ENCODE measurements around the gene KIF3B. TPM values are rescaled to one million over a fixed set of nuclear protein-coding genes. Genes with fewer than 3 reads are reported as not detected.

KIF3B gene
- polyA plus RNA-seq, 1 donor (not counting 4 experiments of a cell fraction or from before 2014, with no cell fraction given) = 20.3 TPM

DNA sequence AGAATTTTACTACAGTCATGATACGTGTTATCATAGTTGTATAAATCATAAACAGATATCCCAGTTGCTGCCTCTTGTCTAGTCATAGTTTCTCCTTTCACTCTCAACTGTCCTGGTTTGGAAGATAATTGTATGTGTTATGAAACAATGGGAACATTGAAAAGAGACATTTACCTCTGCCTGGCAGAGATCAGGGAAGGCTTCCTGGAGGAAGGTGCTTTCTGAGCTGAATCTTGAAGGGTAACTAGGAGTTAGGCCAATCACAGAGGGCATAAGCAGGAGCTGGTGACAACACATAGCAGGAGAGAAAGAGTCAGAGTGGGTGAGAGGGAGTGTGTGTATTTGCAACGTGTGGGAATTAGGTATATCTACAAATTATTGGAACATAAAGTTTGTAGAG lies 86.0 kb downstream of the KIF3B start:
- no peak for DNase-seq (ENCODE audit: low read depth, low spot score)
- H3K36me3 ChIP-seq (ENCODE audit: control insufficient read depth in 2 of 2, extremely low read depth in 1 of 2, insufficient read depth in 2 of 2, low read length in 2 of 2) = peaks cover 0 to 3% of the 10 kb centered on the region in 2 experiments
- H3K9ac ChIP-seq (ENCODE audit: control insufficient read depth, extremely low read depth, insufficient read depth, low read length) = no peak overlapping the region
- no peak for FAIRE-seq
- no peak overlapping the region for H3K27ac ChIP-seq (ENCODE audit: control insufficient read depth, insufficient read depth, low read length)
- H4K20me1 ChIP-seq (ENCODE audit: control insufficient read depth, extremely low read depth, insufficient read depth, low read length) = peaks cover 16% of the 10 kb centered on the region
- H3K4me1 ChIP-seq (ENCODE audit: control insufficient read depth, extremely low read depth, insufficient read depth, low read length) = peaks cover 5% of the 10 kb centered on the region
- H3K4me3 ChIP-seq (ENCODE audit: control insufficient read depth in 2 of 3, extremely low read depth in 1 of 3, insufficient read depth in 2 of 3, low read depth in 1 of 3, low read length in 3 of 3) = no peak overlapping the region
- H3K9me3 ChIP-seq (ENCODE audit: control insufficient read depth, low read depth, low read length) = no peaks in the 10 kb centered on the region
- H2AFZ ChIP-seq (ENCODE audit: control insufficient read depth, low read length) = no peak overlapping the region
- no peak overlapping the region for H3K4me2 ChIP-seq (ENCODE audit: control insufficient read depth, extremely low read depth, insufficient read depth, low read depth, low read length)
- dilution Hi-C loops (cut with MboI; ENCODE audit: extremely low pct_ligation_motif_present, low sequenced_read_pairs) = no loop called here
- no peaks in the 10 kb centered on the region for H3K27me3 ChIP-seq (ENCODE audit: control insufficient read depth, extremely low read depth, insufficient read depth, low read length)
- TF ChIP-seq, protein P1, sequence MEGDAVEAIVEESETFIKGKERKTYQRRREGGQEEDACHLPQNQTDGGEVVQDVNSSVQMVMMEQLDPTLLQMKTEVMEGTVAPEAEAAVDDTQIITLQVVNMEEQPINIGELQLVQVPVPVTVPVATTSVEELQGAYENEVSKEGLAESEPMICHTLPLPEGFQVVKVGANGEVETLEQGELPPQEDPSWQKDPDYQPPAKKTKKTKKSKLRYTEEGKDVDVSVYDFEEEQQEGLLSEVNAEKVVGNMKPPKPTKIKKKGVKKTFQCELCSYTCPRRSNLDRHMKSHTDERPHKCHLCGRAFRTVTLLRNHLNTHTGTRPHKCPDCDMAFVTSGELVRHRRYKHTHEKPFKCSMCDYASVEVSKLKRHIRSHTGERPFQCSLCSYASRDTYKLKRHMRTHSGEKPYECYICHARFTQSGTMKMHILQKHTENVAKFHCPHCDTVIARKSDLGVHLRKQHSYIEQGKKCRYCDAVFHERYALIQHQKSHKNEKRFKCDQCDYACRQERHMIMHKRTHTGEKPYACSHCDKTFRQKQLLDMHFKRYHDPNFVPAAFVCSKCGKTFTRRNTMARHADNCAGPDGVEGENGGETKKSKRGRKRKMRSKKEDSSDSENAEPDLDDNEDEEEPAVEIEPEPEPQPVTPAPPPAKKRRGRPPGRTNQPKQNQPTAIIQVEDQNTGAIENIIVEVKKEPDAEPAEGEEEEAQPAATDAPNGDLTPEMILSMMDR (optimal IDR thresholded peaks at IDR 0.05 in 1 of 3, IDR thresholded peaks at IDR 0.05 in 1 of 3, conservative IDR thresholded peaks at IDR 0.05 in 1 of 3; ENCODE audit: extremely low read depth in 1 of 3, insufficient read depth in 2 of 3, low read length in 3 of 3) = no peak
- no peak for TF ChIP-seq EZH2 (IDR thresholded peaks at IDR 0.05; ENCODE audit: low read length)
- peaks cover 89% of the 10 kb centered on the region for H3K79me2 ChIP-seq (ENCODE audit: control insufficient read depth, insufficient read depth, low read length)
- no peaks in the 10 kb centered on the region for H3K9me1 ChIP-seq (ENCODE audit: control insufficient read depth, extremely low read depth, insufficient read depth, low read length)

DNA sequence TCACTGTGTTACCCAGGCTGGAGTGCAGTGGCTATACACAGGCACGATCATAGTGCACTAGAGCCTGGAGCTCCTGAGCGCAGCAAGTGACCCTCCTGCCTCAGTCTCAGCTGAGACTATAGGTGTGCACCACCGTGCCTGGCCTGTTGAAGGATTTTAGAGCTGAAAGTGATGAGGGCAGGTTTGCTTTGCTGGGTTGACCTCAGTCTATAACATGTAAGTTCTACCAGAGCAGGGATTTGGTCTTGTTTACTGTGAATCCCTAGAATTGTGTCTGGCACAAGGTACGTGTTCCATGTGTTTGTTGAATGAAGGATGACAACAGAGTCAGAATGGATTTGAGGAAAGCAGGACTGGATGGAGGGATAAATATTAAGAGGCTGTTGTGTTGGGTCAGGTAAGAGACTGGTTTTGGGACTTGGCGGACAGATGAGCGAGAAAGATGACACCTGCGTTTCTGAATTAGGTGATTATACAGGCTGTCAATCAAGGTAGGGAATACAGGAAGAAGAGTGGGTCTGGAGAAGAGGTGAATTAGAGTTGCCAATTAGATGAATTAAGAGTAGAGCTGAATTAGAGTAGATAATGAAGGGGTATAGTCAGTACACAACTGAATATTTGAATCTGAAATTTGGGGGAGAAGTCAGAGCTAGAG lies 87.2 kb downstream of the KIF3B start:
- Histone ChIP-seq H3K27ac (ENCODE audit: control insufficient read depth, insufficient read depth, low read length) (no peak overlapping the region), H3K36me3 (ENCODE audit: control insufficient read depth in 2 of 2, extremely low read depth in 1 of 2, insufficient read depth in 2 of 2, low read length in 2 of 2) (peaks cover 2 to 6% of the 10 kb centered on the region in 2 experiments), H3K4me1 (ENCODE audit: control insufficient read depth, extremely low read depth, insufficient read depth, low read length) (peaks cover 5% of the 10 kb centered on the region), H3K9ac (ENCODE audit: control insufficient read depth, extremely low read depth, insufficient read depth, low read length) (no peak overlapping the region), H3K4me2 (ENCODE audit: control insufficient read depth, extremely low read depth, insufficient read depth, low read depth, low read length) (no peak overlapping the region), H3K4me3 (ENCODE audit: control insufficient read depth in 2 of 3, extremely low read depth in 1 of 3, insufficient read depth in 2 of 3, low read depth in 1 of 3, low read length in 3 of 3) (no peak overlapping the region), H3K9me3 (ENCODE audit: control insufficient read depth, low read depth, low read length) (no peaks in the 10 kb centered on the region), H3K27me3 (ENCODE audit: control insufficient read depth, extremely low read depth, insufficient read depth, low read length) (no peaks in the 10 kb centered on the region), H4K20me1 (ENCODE audit: control insufficient read depth, extremely low read depth, insufficient read depth, low read length) (peaks cover 12% of the 10 kb centered on the region), H3K79me2 (ENCODE audit: control insufficient read depth, insufficient read depth, low read length) (peaks cover 86% of the 10 kb centered on the region), H2AFZ (ENCODE audit: control insufficient read depth, low read length) (no peak overlapping the region), H3K9me1 (ENCODE audit: control insufficient read depth, extremely low read depth, insufficient read depth, low read length) (no peaks in the 10 kb centered on the region)
- DNase-seq (ENCODE audit: low read depth, low spot score) (no peak), FAIRE-seq (no peak)
- TF ChIP-seq, protein P1 (optimal IDR thresholded peaks at IDR 0.05 in 1 of 3, IDR thresholded peaks at IDR 0.05 in 1 of 3, conservative IDR thresholded peaks at IDR 0.05 in 1 of 3; ENCODE audit: extremely low read depth in 1 of 3, insufficient read depth in 2 of 3, low read length in 3 of 3) = no peak
- TF ChIP-seq EZH2 (IDR thresholded peaks at IDR 0.05; ENCODE audit: low read length) = no peak
- dilution Hi-C loops (cut with MboI; ENCODE audit: extremely low pct_ligation_motif_present, low sequenced_read_pairs) = no loop called here

Data from keratinocyte (primary cell).